Parathyroid adenoma (tissue), 2 donors: ENCODE results near the gene CCL5.
A peak's percentile ranks its signal among the peaks of the same experiment; 100 is the strongest.

Source experiments
- H2AFZ ChIP-seq: fragments of 300-600 bp; sonication (generic); one replicate; pipeline ENCODE4 v1.7.0; 2017; ENCODE audit warnings: antibody characterized with exemption, mild to moderate bottlenecking
- H3K27ac ChIP-seq: fragments of 300-600 bp; sonication (generic); one replicate; pipeline ENCODE4 v1.7.0; 2017
- H3K27me3 ChIP-seq: fragments of 300-600 bp; sonication (generic); one replicate; pipeline ENCODE4 v1.7.0; 2017; ENCODE audit warnings: low read length; ENCODE audit not compliant: control insufficient read depth, insufficient read depth
- H3K36me3 ChIP-seq: fragments of 300-600 bp; sonication (generic); one replicate; pipeline ENCODE4 v1.7.0; 2017; ENCODE audit warnings: low read length; ENCODE audit not compliant: control insufficient read depth, insufficient read depth
- H3K4me1 ChIP-seq: fragments of 300-600 bp; sonication (generic); one replicate; pipeline ENCODE4 v1.7.0; 2017; ENCODE audit warnings: control low read depth
- H3K4me2 ChIP-seq: fragments of 300-600 bp; sonication (generic); one replicate; pipeline ENCODE4 v1.7.0; 2017; ENCODE audit warnings: low read length
- H3K4me3 ChIP-seq: fragments of 300-600 bp; sonication (generic); one replicate; pipeline ENCODE4 v1.7.0; 2017; ENCODE audit warnings: low read depth, low read length
- H3K79me2 ChIP-seq: fragments of 300-600 bp; sonication (generic); one replicate; pipeline ENCODE4 v1.7.0; 2017; ENCODE audit warnings: control low read depth
- H3K9ac ChIP-seq: fragments of 300-600 bp; sonication (generic); one replicate; pipeline ENCODE4 v1.7.0; 2017; ENCODE audit warnings: mild to moderate bottlenecking
- H3K9me3 ChIP-seq: fragments of 300-600 bp; sonication (generic); one replicate; pipeline ENCODE4 v1.7.0; 2017; ENCODE audit warnings: low read length; ENCODE audit not compliant: control insufficient read depth
- CTCF ChIP-seq: fragments of 300-600 bp; sonication (generic); IDR thresholded peaks from one replicate; pipeline ENCODE4 v1.7.0; 2017; ENCODE audit warnings: antibody characterized with exemption, mild to moderate bottlenecking
- donor health status: primary hyperparathyroidism.

CCL5 gene

GRCh38 chr17:35889818-35890773 is 9.9 kb upstream of the CCL5 start:
- Histone ChIP-seq H3K27me3 (no peaks in the 10 kb centered on the region), H3K4me2 (no peak overlapping the region), H3K9me3 (no peaks in the 10 kb centered on the region), H3K4me1 (peaks cover 5% of the 10 kb centered on the region), H3K4me3 (no peak overlapping the region), H3K79me2 (no peaks in the 10 kb centered on the region), H3K36me3 (no peaks in the 10 kb centered on the region), H3K27ac (no peak overlapping the region), H2AFZ (peak overlapping the region; percentile 35), H3K9ac (no peak overlapping the region)
- TF ChIP-seq CTCF: no peak

GRCh38 chr17:35889241-35889640 is 9.1 kb upstream of the CCL5 start:
- no peak overlapping the region for H3K27ac ChIP-seq
- no peaks in the 10 kb centered on the region for H3K36me3 ChIP-seq
- H3K9ac ChIP-seq: no peak overlapping the region
- no peak overlapping the region for H3K4me2 ChIP-seq
- no peaks in the 10 kb centered on the region for H3K27me3 ChIP-seq
- no peaks in the 10 kb centered on the region for H3K9me3 ChIP-seq
- no peak for TF ChIP-seq CTCF
- H3K79me2 ChIP-seq: no peaks in the 10 kb centered on the region
- H3K4me3 ChIP-seq: no peak overlapping the region
- H2AFZ ChIP-seq: no peak overlapping the region
- peaks cover 5% of the 10 kb centered on the region for H3K4me1 ChIP-seq

DNA sequence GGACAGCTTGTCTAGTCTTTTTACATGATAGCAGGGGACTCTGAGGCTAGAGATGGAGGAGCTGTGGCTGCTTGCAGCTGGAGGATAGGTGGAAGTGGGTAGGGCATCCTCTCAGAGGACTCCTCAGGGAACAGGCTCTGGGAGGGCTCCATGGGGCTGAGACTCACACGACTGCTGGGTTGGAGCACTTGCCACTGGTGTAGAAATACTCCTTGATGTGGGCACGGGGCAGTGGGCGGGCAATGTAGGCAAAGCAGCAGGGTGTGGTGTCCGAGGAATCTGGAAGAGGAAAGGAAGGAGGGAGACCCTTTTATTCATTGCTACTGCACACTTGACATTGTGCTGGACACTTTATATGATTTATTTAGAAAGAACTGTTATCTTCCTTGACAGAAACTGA is 1.8 kb downstream of the CCL5 start:
- Histone ChIP-seq H3K9me3 (no peaks in the 10 kb centered on the region), H3K27me3 (no peaks in the 10 kb centered on the region), H3K79me2 (no peaks in the 10 kb centered on the region), H3K9ac (no peak overlapping the region), H3K4me1 (no peaks in the 10 kb centered on the region), H3K4me3 (no peak overlapping the region), H3K4me2 (no peak overlapping the region), H3K36me3 (no peaks in the 10 kb centered on the region), H3K27ac (no peak overlapping the region), H2AFZ (no peak overlapping the region)
- no peak for TF ChIP-seq CTCF

GRCh38 chr17:35877345-35878029 is 2.7 kb downstream of the CCL5 start:
- Histone ChIP-seq H2AFZ (no peak overlapping the region), H3K79me2 (no peaks in the 10 kb centered on the region), H3K9me3 (no peaks in the 10 kb centered on the region), H3K27me3 (no peaks in the 10 kb centered on the region), H3K9ac (no peak overlapping the region), H3K27ac (no peak overlapping the region), H3K4me3 (no peak overlapping the region), H3K4me1 (no peaks in the 10 kb centered on the region), H3K4me2 (no peak overlapping the region), H3K36me3 (no peaks in the 10 kb centered on the region)
- TF ChIP-seq CTCF: no peak
